NT2/D1 (cell line): ENCODE measurements around the gene SNRNP48.

ENCODE experiments used
- DNase-seq: peaks from one replicate; pipeline ENCODE4 v3.0.0-alpha.2; 2011; ENCODE audit warnings: low read depth, low spot score
- H3K27me3 ChIP-seq: 2 replicates; pipeline ENCODE4 v1.6.0; 2011; ENCODE audit warnings: mild to moderate bottlenecking; ENCODE audit not compliant: insufficient read length, insufficient read depth
- H3K36me3 ChIP-seq: 2 replicates; pipeline ENCODE4 v1.6.1; 2011; ENCODE audit warnings: mild to moderate bottlenecking, low read length, mixed read lengths; ENCODE audit not compliant: insufficient read depth, insufficient read length
- H3K4me1 ChIP-seq: 2 replicates; pipeline ENCODE4 v1.5.1; 2011; ENCODE audit not compliant: insufficient read depth, insufficient read length
- H3K4me3 ChIP-seq: 2 replicates; pipeline ENCODE4 v1.5.1; 2011; ENCODE audit warnings: low read depth; ENCODE audit not compliant: insufficient read length
- H3K9ac ChIP-seq: 2 replicates; pipeline ENCODE4 v1.6.0; 2011; ENCODE audit warnings: low read depth; ENCODE audit not compliant: insufficient read length
- H3K9me3 ChIP-seq: 2 replicates; pipeline ENCODE4 v1.5.1; 2011; ENCODE audit warnings: mild to moderate bottlenecking, low read length; ENCODE audit not compliant: insufficient read depth
- SUZ12 ChIP-seq: IDR thresholded peaks from 2 replicates; pipeline ENCODE4 v1.6.1; 2011; ENCODE audit not compliant: insufficient read length, insufficient read depth; ENCODE audit errors: extremely low read depth
- YY1 ChIP-seq: IDR thresholded peaks from 2 replicates; pipeline ENCODE4 v1.6.1; 2011; ENCODE audit not compliant: insufficient read length, insufficient read depth
- ZNF274 ChIP-seq: IDR thresholded peaks from 2 replicates; pipeline ENCODE4 v1.6.1; 2011; ENCODE audit warnings: mild to moderate bottlenecking, low read depth, low read length

Gene SNRNP48

GRCh38 chr6:7574500-7574899 is 15.5 kb upstream of the SNRNP48 start:
- H3K36me3 ChIP-seq, result peaks cover 86% of the 10 kb centered on the region

GRCh38 chr6:7578516-7578915 is 11.5 kb upstream of the SNRNP48 start:
- H3K4me3 ChIP-seq, result no peak overlapping the region
- peaks cover 91% of the 10 kb centered on the region for H3K36me3 ChIP-seq
- H3K27me3 ChIP-seq, result no peaks in the 10 kb centered on the region
- H3K4me1 ChIP-seq, result no peaks in the 10 kb centered on the region
- no peak for TF ChIP-seq ZNF274
- no peak for TF ChIP-seq SUZ12
- TF ChIP-seq YY1, result no peak
- H3K9me3 ChIP-seq, result no peaks in the 10 kb centered on the region
- no peak overlapping the region for H3K9ac ChIP-seq
- DNase-seq, result no peak

More at GRCh38 chr6:7574500-7574899, 15.5 kb upstream of the SNRNP48 start:
- no peaks in the 10 kb centered on the region for H3K4me1 ChIP-seq
- no peak overlapping the region for H3K9ac ChIP-seq
- H3K4me3 ChIP-seq, result no peak overlapping the region
- H3K9me3 ChIP-seq, result no peaks in the 10 kb centered on the region
- TF ChIP-seq SUZ12, result no peak
- no peak for DNase-seq
- H3K27me3 ChIP-seq, result no peaks in the 10 kb centered on the region

- no peaks in the 10 kb centered on the region for H3K4me1 ChIP-seq
- TF ChIP-seq SUZ12 (no peak), ZNF274 (no peak)
- H3K36me3 ChIP-seq, result peaks cover 95% of the 10 kb centered on the region
- DNase-seq, result no peak
- no peak overlapping the region for H3K9ac ChIP-seq
- H3K27me3 ChIP-seq, result no peaks in the 10 kb centered on the region
- no peak overlapping the region for H3K4me3 ChIP-seq
- H3K9me3 ChIP-seq, result no peaks in the 10 kb centered on the region
Observed at GRCh38 chr6:7578931-7579330, 11.1 kb upstream of the SNRNP48 start.

GRCh38 chr6:7579851-7580250 is 10.1 kb upstream of the SNRNP48 start:
- Histone ChIP-seq H3K36me3 (peaks cover 95% of the 10 kb centered on the region), H3K27me3 (no peaks in the 10 kb centered on the region), H3K4me3 (no peak overlapping the region), H3K4me1 (no peaks in the 10 kb centered on the region), H3K9ac (no peak overlapping the region), H3K9me3 (no peaks in the 10 kb centered on the region)
- DNase-seq, result no peak
- no peak for TF ChIP-seq ZNF274
- no peak for TF ChIP-seq YY1
- no peak for TF ChIP-seq SUZ12

- no peaks in the 10 kb centered on the region for H3K9me3 ChIP-seq
- H3K4me1 ChIP-seq, result no peaks in the 10 kb centered on the region
- no peak overlapping the region for H3K9ac ChIP-seq
- TF ChIP-seq YY1 (no peak), SUZ12 (no peak), ZNF274 (no peak)
- DNase-seq, result no peak
- H3K4me3 ChIP-seq, result no peak overlapping the region
- peaks cover 95% of the 10 kb centered on the region for H3K36me3 ChIP-seq
- H3K27me3 ChIP-seq, result no peaks in the 10 kb centered on the region
Observed at GRCh38 chr6:7580537-7580926, 9.5 kb upstream of the SNRNP48 start.

GRCh38 chr6:7580927-7581618 is 8.9 kb upstream of the SNRNP48 start:
- H3K9ac ChIP-seq, result no peak overlapping the region
- H3K27me3 ChIP-seq, result no peaks in the 10 kb centered on the region
- H3K9me3 ChIP-seq, result no peaks in the 10 kb centered on the region
- TF ChIP-seq YY1 (no peak), ZNF274 (no peak), SUZ12 (no peak)
- H3K36me3 ChIP-seq, result peaks cover 95% of the 10 kb centered on the region
- no peaks in the 10 kb centered on the region for H3K4me1 ChIP-seq
- DNase-seq, result no peak
- no peak overlapping the region for H3K4me3 ChIP-seq

GRCh38 chr6:7585287-7585930 is 4.6 kb upstream of the SNRNP48 start:
- TF ChIP-seq ZNF274, result no peak
- no peak for TF ChIP-seq SUZ12
- no peak for TF ChIP-seq YY1
- Histone ChIP-seq H3K4me1 (no peaks in the 10 kb centered on the region), H3K9ac (no peak overlapping the region), H3K27me3 (no peaks in the 10 kb centered on the region), H3K4me3 (no peak overlapping the region), H3K36me3 (peaks cover 54% of the 10 kb centered on the region), H3K9me3 (no peaks in the 10 kb centered on the region)
- DNase-seq, result no peak
